A549 (cell line): Measurements from ENCODE around the gene WRAP53. TPM values are rescaled to one million over a fixed set of nuclear protein-coding genes. Genes with fewer than 3 reads are reported as not detected.

Source experiments
- ATAC-seq, 2 experiments: fragments of 200-7000 bp in 1 of 2; fragments of >200 bp in 1 of 2; cut with Nextera tagmentation in 1 of 2; cut with Tn5 transposase in 1 of 2; 3 replicates each; pipeline versions ENCODE4 v1.8.0 to v1.9.1; 2018 to 2020; ENCODE audit warnings: mild to moderate bottlenecking in 1 of 2, moderate library complexity in 1 of 2
- CTCF ChIA-PET: fragments of 300-600 bp; sonication (Branson Sonifier 250); formaldehyde crosslinking; extraction: SDS; loops from one replicate; lab custom pipeline; 2021; ENCODE audit warnings: antibody characterized with exemption, inconsistent platforms; lab: Yijun Ruan, JAX
- POLR2A ChIA-PET: fragments of 350-600 bp; formaldehyde crosslinking; extraction: SDS; loops from one replicate; lab custom pipeline; 2021; ENCODE audit warnings: antibody characterized with exemption, inconsistent platforms; lab: Yijun Ruan, JAX
- DNase-seq, 2 experiments: peaks; one replicate each; pipeline versions ENCODE4 v3.0.0 to v3.0.0-alpha.2; 2011 to 2016; ENCODE audit warnings: low read depth in 1 of 2, low spot score in 1 of 2
- FAIRE-seq: peaks from 2 replicates; lab custom pipeline; 2011; peaks lifted over from hg19 to GRCh38; lab: Jason Lieb, UNC
- H3K27ac ChIP-seq, 2 experiments: fragments of >200 bp; sonication (Bioruptor Twin); formaldehyde crosslinking; 3 replicates each; pipeline ENCODE4 v1.5.1; 2016 to 2017
- H3K4me1 ChIP-seq: fragments of >200 bp; sonication (Bioruptor Twin); formaldehyde crosslinking; 3 replicates; pipeline ENCODE4 v1.6.1; 2016
- H3K4me2 ChIP-seq: fragments of >200 bp; sonication (Bioruptor Twin); formaldehyde crosslinking; 3 replicates; pipeline ENCODE4 v1.6.1; 2016
- H3K4me3 ChIP-seq: fragments of >200 bp; sonication (Bioruptor Twin); formaldehyde crosslinking; 3 replicates; pipeline ENCODE4 v1.5.1; 2016
- H3K9me3 ChIP-seq: fragments of >200 bp; sonication (Bioruptor Twin); formaldehyde crosslinking; 3 replicates; pipeline ENCODE4 v1.6.1; 2016
- ATOH8 ChIP-seq: fragments of 250-450 bp; sonication (Bioruptor Pico); IDR thresholded peaks from 2 replicates; pipeline ENCODE4 v1.5.0; 2020; ENCODE audit warnings: low read depth, mild to moderate bottlenecking, moderate library complexity
- CEBPB ChIP-seq, 2 experiments: fragments of >200 bp in 1 of 2; sonication (Bioruptor Twin) in 1 of 2; formaldehyde crosslinking in 1 of 2; IDR thresholded peaks; 2 replicates each; pipeline ENCODE4 v1.6.1; 2012 to 2016
- EP300 ChIP-seq, 2 experiments: fragments of >200 bp; sonication (Bioruptor Twin); formaldehyde crosslinking; IDR thresholded peaks; 2 replicates in 1 of 2; 3 replicates in 1 of 2; pipeline ENCODE4 v1.6.1; 2016 to 2017
- ESRRA ChIP-seq: fragments of 150-350 bp; IDR thresholded peaks from 2 replicates; pipeline ENCODE4 v1.6.1; 2014; ENCODE audit warnings: mild to moderate bottlenecking, low read length, borderline replicate concordance
- FOSB ChIP-seq: fragments of 250-450 bp; sonication (Bioruptor Pico); IDR thresholded peaks from 2 replicates; pipeline ENCODE4 v1.5.0; 2020; ENCODE audit warnings: mild to moderate bottlenecking, moderate library complexity
- HES2 ChIP-seq: fragments of >200 bp; sonication (Bioruptor Twin); formaldehyde crosslinking; IDR thresholded peaks from 2 replicates; pipeline ENCODE4 v1.6.1; 2016
- HOXA7 ChIP-seq: fragments of 250-450 bp; sonication (Bioruptor Pico); IDR thresholded peaks from 2 replicates; pipeline ENCODE4 v1.5.0; 2020; ENCODE audit warnings: mild to moderate bottlenecking, moderate library complexity
- HOXB5 ChIP-seq: fragments of 250-450 bp; sonication (Bioruptor Pico); IDR thresholded peaks from 2 replicates; pipeline ENCODE4 v1.5.0; 2020; ENCODE audit warnings: mild to moderate bottlenecking, moderate library complexity
- JUN ChIP-seq, 2 experiments: fragments of >200 bp; sonication (Bioruptor Twin); formaldehyde crosslinking; IDR thresholded peaks; 2 replicates in 1 of 2; 3 replicates in 1 of 2; pipeline ENCODE4 v1.6.1; 2016 to 2017
- JUNB ChIP-seq: fragments of >200 bp; sonication (Bioruptor Twin); formaldehyde crosslinking; IDR thresholded peaks from 2 replicates; pipeline ENCODE4 v1.6.1; 2016
- KDM1A ChIP-seq: fragments of 200-600 bp; sonication (generic); IDR thresholded peaks from 2 replicates; pipeline ENCODE4 v1.6.1; 2016; ENCODE audit warnings: low read depth, mild to moderate bottlenecking
- KDM5A ChIP-seq: fragments of 200-600 bp; sonication (generic); IDR thresholded peaks from 2 replicates; pipeline ENCODE4 v1.6.1; 2016; ENCODE audit warnings: antibody characterized with exemption, mild to moderate bottlenecking
- MAX ChIP-seq: IDR thresholded peaks from 2 replicates; pipeline ENCODE4 v1.6.1; 2012
- MYC ChIP-seq: IDR thresholded peaks from 2 replicates; pipeline ENCODE4 v1.6.1; 2012; ENCODE audit warnings: mild to moderate bottlenecking, inconsistent platforms, low read length, improper control_type of control experiment, borderline replicate concordance
- PBX3 ChIP-seq: IDR thresholded peaks from 2 replicates; pipeline ENCODE4 v1.6.1; 2012
- PHF8 ChIP-seq: fragments of 200-600 bp; sonication (generic); IDR thresholded peaks from 2 replicates; pipeline ENCODE4 v1.6.1; 2016; ENCODE audit warnings: low read depth, mild to moderate bottlenecking, antibody characterized with exemption, moderate library complexity, borderline replicate concordance
- POLR2AphosphoS2 ChIP-seq: conservative IDR thresholded peaks from 2 replicates; pipeline ENCODE4 v1.6.1; 2012; ENCODE audit warnings: low read length, improper control_type of control experiment, inconsistent platforms
- RAD21 ChIP-seq, 2 experiments: fragments of >200 bp in 1 of 2; sonication (Bioruptor Twin) in 1 of 2; formaldehyde crosslinking in 1 of 2; IDR thresholded peaks in 1 of 2; conservative IDR thresholded peaks in 1 of 2; 2 replicates in 1 of 2; 3 replicates in 1 of 2; pipeline ENCODE4 v1.6.1; 2012 to 2018; ENCODE audit warnings: inconsistent platforms in 1 of 2
- RCOR1 ChIP-seq: fragments of 150-350 bp; IDR thresholded peaks from 2 replicates; pipeline ENCODE4 v1.6.1; 2014; ENCODE audit warnings: antibody characterized with exemption, low read length, low read depth
- RFX5 ChIP-seq: fragments of 450-650 bp; IDR thresholded peaks from 2 replicates; pipeline ENCODE4 v1.7.1; 2014; ENCODE audit warnings: antibody characterized with exemption, mild to moderate bottlenecking, moderate library complexity
- USF2 ChIP-seq: fragments of 450-650 bp; IDR thresholded peaks from 2 replicates; pipeline ENCODE4 v1.6.1; 2014; ENCODE audit warnings: antibody characterized with exemption
- ZC3H11A ChIP-seq: fragments of 450-650 bp; IDR thresholded peaks from 2 replicates; pipeline ENCODE4 v1.6.1; 2014; ENCODE audit warnings: antibody characterized with exemption, mild to moderate bottlenecking
- ZNF302 ChIP-seq: fragments of 250-450 bp; sonication (Bioruptor Pico); IDR thresholded peaks from 2 replicates; pipeline ENCODE4 v1.9.0; 2021; ENCODE audit warnings: inconsistent platforms, mild to moderate bottlenecking, moderate library complexity
- ZSCAN20 ChIP-seq: fragments of 250-450 bp; sonication (Bioruptor Pico); IDR thresholded peaks from 2 replicates; pipeline ENCODE4 v1.8.0; 2022; ENCODE audit warnings: mild to moderate bottlenecking, moderate library complexity
- WGBS: methylation state at CpG from one replicate; pipeline ENCODE4 v1.1.6; 2017; ENCODE audit errors: missing lambda C conversion rate; 5-methylcytosine and 5-hydroxymethylcytosine counted together
- polyA plus RNA-seq, 4 experiments: library from polyadenylated mRNA; depleted of rRNA in 3 of 4; stranded (reverse); fragments of >200 nt; fragmentation: RNase III in 1 of 4; extraction: RNeasy Plus Mini Kit Qiagen cat#74134 plus additional on column Dnase treatment in 1 of 4; gene quantifications; 2 replicates in 3 of 4; 3 replicates in 1 of 4; pipeline ENCODE4 v1.2.3, GENCODE V29; 2011 to 2017
- TF ChIP-seq, protein P1 (sequence below): IDR thresholded peaks from 2 replicates; pipeline ENCODE4 v1.6.1; 2012; ENCODE audit warnings: low read depth, borderline replicate concordance
- TF ChIP-seq, protein P2 (sequence below): fragments of >200 bp; sonication (Bioruptor Twin); formaldehyde crosslinking; IDR thresholded peaks from 3 replicates; pipeline ENCODE4 v1.6.1; 2016

The WRAP53 gene
- polyA plus RNA-seq, 2 of the 4 experiments (the other 2 are of a cell fraction) = 15.9 to 34.0 TPM

DNA sequence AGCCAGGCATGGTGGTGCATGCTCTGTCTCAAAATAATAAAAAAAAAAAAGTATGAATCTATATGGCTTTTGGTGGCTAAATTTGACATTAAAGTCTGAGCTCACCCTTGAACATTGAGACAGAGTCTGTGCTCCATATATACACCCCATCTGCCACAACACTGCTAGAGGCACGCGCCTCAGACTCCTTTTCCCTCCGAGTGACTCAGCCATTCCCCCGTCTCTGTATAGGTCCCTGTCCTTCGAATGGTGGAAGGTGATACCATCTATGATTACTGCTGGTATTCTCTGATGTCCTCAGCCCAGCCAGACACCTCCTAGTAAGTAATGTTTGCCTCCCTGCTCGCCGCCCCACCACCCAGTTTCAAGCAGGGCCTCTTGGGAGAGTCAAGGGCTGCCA, 12.2 kb downstream of the WRAP53 start:
- CTCF ChIA-PET = interaction anchor here (0.6 to 11.1 kb wide), 5 partner anchors 12 to 940 kb away, joined by 3 to 103 read pairs (median 3); partner anchors contain the start of genes TP53 and WRAP53
- FAIRE-seq (no peak), DNase-seq (no peak), ATAC-seq (no peak)
- H3K4me1 ChIP-seq = peaks cover 13% of the 10 kb centered on the region; the same call in 2 of the 3 replicates
- TF ChIP-seq USF2 (no peak), JUN (IDR thresholded peaks at IDR 0.05) (no peak), CEBPB (IDR thresholded peaks at IDR 0.05) (no peak), ESRRA (no peak), POLR2AphosphoS2 (no peak), KDM1A (no peak), HOXA7 (no peak), HES2 (no peak), PBX3 (no peak), ATOH8 (CRISPR knock-in tag) (no peak), HOXB5 (no peak), ZSCAN20 (no peak), MAX (no peak), ZNF302 (CRISPR knock-in tag) (no peak), ZC3H11A (no peak)
- TF ChIP-seq, protein P1, sequence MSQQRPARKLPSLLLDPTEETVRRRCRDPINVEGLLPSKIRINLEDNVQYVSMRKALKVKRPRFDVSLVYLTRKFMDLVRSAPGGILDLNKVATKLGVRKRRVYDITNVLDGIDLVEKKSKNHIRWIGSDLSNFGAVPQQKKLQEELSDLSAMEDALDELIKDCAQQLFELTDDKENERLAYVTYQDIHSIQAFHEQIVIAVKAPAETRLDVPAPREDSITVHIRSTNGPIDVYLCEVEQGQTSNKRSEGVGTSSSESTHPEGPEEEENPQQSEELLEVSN = no peak
- H3K9me3 ChIP-seq = no peaks in the 10 kb centered on the region
- POLR2A ChIA-PET = no interaction called here
- 91% methylated on average over 7 of the region's 7 CpGs for WGBS
- no peak overlapping the region for H3K27ac ChIP-seq
- H3K4me2 ChIP-seq = no peak overlapping the region
- H3K4me3 ChIP-seq = no peak overlapping the region

- ATAC-seq = no peak
- H3K27ac ChIP-seq = no peak overlapping the region
- POLR2A ChIA-PET = no interaction called here
- H3K4me3 ChIP-seq = no peak overlapping the region
- DNase-seq = no peak
- no peak for TF ChIP-seq EP300 (IDR thresholded peaks at IDR 0.05)
- TF ChIP-seq JUN (IDR thresholded peaks at IDR 0.05) = no peak
- no peak for TF ChIP-seq PHF8
- no peak for TF ChIP-seq RCOR1
- TF ChIP-seq RFX5 = no peak
- TF ChIP-seq, all 56 proteins: peak for 0
- FAIRE-seq = no peak
- Histone ChIP-seq H3K4me1 (peaks cover 13% of the 10 kb centered on the region; the same call in 2 of the 3 replicates), H3K9me3 (no peaks in the 10 kb centered on the region), H3K4me2 (no peak overlapping the region)
- CTCF ChIA-PET = interaction anchor here (0.6 to 11.1 kb wide), 6 partner anchors 9 to 161 kb away, joined by 3 to 103 read pairs (median 4); partner anchors contain the start of genes DNAH2, TP53 and WRAP53
- WGBS = 95% methylated on average over 14 of the region's 14 CpGs
These were observed 13.4 kb downstream of the WRAP53 start for GRCh38 chr17:7701681-7702080.

DNA sequence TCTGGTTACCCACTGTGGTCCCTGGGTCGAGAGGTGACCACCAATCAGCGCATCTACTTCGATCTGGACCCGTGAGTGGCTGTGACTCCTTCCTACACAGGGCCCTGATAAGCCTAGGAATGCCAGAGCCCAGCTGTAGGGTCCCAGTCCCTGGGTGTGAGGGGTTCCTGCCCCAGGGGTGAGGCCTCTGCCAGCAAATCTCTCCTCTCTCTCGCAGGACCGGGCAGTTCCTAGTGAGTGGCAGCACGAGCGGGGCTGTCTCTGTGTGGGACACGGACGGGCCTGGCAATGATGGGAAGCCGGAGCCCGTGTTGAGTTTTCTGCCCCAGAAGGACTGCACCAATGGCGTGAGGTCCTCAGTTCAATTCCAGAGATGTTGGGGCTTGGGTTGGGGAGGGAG, 14.5 kb downstream of the WRAP53 start:
- no peak for FAIRE-seq
- ChIA-PET POLR2A (interaction anchor here (0.8 kb wide), 1 partner anchor 15 kb away, joined by 3 read pairs; the partner anchor contains the start of gene TP53), CTCF (interaction anchor here (0.7 to 11.1 kb wide), 8 partner anchors 8 to 392 kb away, joined by 3 to 103 read pairs (median 4); partner anchors contain the start of genes DNAH2, TP53 and WRAP53)
- peaks cover 13% of the 10 kb centered on the region; the same call in 2 of the 3 replicates for H3K4me1 ChIP-seq
- no peak for DNase-seq
- no peak overlapping the region for H3K4me2 ChIP-seq
- WGBS = 89% methylated on average over 13 of the region's 13 CpGs
- ATAC-seq = no peak
- H3K9me3 ChIP-seq = no peaks in the 10 kb centered on the region
- H3K27ac ChIP-seq = no peak overlapping the region
- no peak for TF ChIP-seq JUNB
- TF ChIP-seq CEBPB (IDR thresholded peaks at IDR 0.05) = no peak
- no peak for TF ChIP-seq MYC
- TF ChIP-seq FOSB (CRISPR knock-in tag) = no peak
- no peak for TF ChIP-seq ZNF302 (CRISPR knock-in tag)
- no peak for TF ChIP-seq RAD21 (conservative IDR thresholded peaks at IDR 0.05 in 1 of 2, IDR thresholded peaks at IDR 0.05 in 1 of 2)
- TF ChIP-seq, protein P1 = no peak
- TF ChIP-seq PHF8 = no peak
- no peak for TF ChIP-seq KDM5A
- TF ChIP-seq, protein P2, sequence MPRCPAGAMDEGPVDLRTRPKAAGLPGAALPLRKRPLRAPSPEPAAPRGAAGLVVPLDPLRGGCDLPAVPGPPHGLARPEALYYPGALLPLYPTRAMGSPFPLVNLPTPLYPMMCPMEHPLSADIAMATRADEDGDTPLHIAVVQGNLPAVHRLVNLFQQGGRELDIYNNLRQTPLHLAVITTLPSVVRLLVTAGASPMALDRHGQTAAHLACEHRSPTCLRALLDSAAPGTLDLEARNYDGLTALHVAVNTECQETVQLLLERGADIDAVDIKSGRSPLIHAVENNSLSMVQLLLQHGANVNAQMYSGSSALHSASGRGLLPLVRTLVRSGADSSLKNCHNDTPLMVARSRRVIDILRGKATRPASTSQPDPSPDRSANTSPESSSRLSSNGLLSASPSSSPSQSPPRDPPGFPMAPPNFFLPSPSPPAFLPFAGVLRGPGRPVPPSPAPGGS = no peak
- no peak for TF ChIP-seq USF2
- H3K4me3 ChIP-seq = no peak overlapping the region
